ENCODE data around the gene ARL15.

The ARL15 gene

DNA sequence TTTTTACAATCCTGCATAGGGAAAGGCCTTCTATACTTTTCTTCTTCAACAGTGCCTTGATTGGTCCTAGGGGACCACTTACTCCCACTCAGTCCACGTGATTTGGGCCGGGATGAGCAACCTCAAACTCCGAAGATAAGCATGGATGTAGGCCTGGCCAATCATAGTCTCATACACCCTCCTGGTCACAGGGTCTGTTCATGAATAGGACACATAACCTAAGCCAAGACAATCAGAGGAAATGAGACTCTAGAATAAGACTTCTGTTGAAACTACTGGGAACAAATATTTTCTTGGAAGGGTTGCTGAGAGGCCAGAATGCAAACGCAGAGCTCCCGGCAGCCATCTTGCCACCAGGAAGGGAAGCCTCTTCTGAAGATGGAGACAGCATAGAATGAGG, 68.1 kb downstream of the ARL15 start:
- H3K4me3 ChIP-seq: no peak overlapping the region
- TF ChIP-seq EZH2 (IDR thresholded peaks at IDR 0.05): no peak
- no peak for TF ChIP-seq FOXP2 (optimal IDR thresholded peaks at IDR 0.05; ENCODE audit: control extremely low read depth, extremely low read length, insufficient read depth)
- no peak for TF ChIP-seq POLR2AphosphoS5 (IDR thresholded peaks at IDR 0.05; ENCODE audit: borderline replicate concordance, low read depth, low read length)
- H3K9me3 ChIP-seq (ENCODE audit: low read depth, low read length): no peaks in the 10 kb centered on the region
- H3K36me3 ChIP-seq (ENCODE audit: insufficient read depth, low read length): no peaks in the 10 kb centered on the region
- H3K27ac ChIP-seq: no peak overlapping the region
- no peak for DNase-seq (ENCODE audit: low read depth, low spot score)
- no peak overlapping the region for H3K9ac ChIP-seq (ENCODE audit: insufficient read length)

DNA sequence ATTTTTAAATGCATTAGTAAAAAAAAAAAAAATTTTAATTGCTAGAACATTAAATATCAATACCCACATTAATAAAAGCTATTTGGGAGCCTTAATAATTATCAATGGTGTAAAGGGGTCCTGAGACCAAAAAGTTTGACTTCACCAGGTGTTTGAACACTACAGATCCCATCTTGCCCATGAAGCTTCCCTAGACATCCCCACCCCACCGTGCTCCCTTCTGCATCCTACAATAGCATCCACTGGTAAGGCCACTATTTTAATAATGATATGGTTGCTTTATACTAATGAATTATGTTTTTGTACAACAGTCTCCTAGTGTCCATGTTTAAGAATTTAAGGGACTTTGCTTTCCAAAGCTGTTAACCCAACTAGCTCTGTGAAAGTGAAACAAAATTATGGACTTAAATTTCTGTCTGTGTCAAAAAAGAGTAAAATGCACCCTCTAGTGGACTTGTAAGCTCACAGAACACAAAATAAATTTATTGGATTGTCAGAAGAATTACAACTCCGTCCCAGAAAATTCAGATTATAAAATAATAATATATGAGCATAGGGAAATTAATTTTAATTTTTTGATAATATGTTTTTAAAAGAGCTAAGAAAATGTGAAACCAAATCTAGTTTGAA, 76.0 kb downstream of the ARL15 start:
- Histone ChIP-seq H3K27ac (no peak overlapping the region), H3K36me3 (ENCODE audit: insufficient read depth, low read length) (no peaks in the 10 kb centered on the region), H3K9me3 (ENCODE audit: low read depth, low read length) (no peaks in the 10 kb centered on the region), H3K4me3 (no peak overlapping the region), H3K9ac (ENCODE audit: insufficient read length) (no peak overlapping the region)
- TF ChIP-seq EZH2 (IDR thresholded peaks at IDR 0.05) (no peak), POLR2AphosphoS5 (IDR thresholded peaks at IDR 0.05; ENCODE audit: borderline replicate concordance, low read depth, low read length) (no peak), FOXP2 (optimal IDR thresholded peaks at IDR 0.05; ENCODE audit: control extremely low read depth, extremely low read length, insufficient read depth) (no peak)
- no peak for DNase-seq (ENCODE audit: low read depth, low spot score)

DNA sequence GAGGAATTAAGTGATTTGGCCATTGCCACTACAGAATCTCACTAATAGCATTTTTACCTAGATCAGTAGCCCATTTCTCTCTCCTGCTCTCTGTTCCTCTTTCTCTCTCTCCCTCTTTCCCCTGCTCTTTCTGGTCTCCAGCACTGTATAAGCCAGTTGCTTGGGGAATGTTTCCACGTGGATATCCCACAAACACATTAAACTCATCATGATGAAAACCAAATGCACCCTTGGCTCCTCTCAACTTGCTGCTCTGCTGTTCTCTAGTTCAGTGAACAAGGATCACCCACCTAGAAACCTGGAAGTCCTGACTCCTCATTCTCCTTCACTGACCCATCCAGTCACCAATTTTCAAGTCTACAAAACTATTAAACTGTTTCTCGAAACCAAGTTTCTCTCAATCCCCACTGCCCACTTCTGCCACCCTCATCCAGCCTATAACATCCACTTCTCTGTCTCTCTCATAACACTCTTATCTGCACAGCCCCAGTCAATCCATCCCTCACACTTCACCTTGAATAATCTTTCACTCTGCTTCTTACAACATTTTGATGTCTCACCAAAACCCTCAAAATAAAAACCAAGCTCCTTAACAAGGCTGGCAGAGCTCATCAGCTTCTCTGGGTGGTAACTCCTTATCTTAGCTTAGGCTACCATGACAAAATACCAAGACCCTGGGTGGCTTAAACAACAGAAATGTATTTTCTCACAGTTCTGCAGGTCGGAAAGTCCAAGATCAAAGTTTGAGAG, 79.3 kb downstream of the ARL15 start:
- H3K9ac ChIP-seq (ENCODE audit: insufficient read length): no peak overlapping the region
- no peak for DNase-seq (ENCODE audit: low read depth, low spot score)
- H3K27ac ChIP-seq: no peak overlapping the region
- no peaks in the 10 kb centered on the region for H3K9me3 ChIP-seq (ENCODE audit: low read depth, low read length)
- TF ChIP-seq POLR2AphosphoS5 (IDR thresholded peaks at IDR 0.05; ENCODE audit: borderline replicate concordance, low read depth, low read length) (no peak), EZH2 (IDR thresholded peaks at IDR 0.05) (no peak), FOXP2 (optimal IDR thresholded peaks at IDR 0.05; ENCODE audit: control extremely low read depth, extremely low read length, insufficient read depth) (no peak)
- H3K4me3 ChIP-seq: no peak overlapping the region
- H3K36me3 ChIP-seq (ENCODE audit: insufficient read depth, low read length): no peaks in the 10 kb centered on the region

DNA sequence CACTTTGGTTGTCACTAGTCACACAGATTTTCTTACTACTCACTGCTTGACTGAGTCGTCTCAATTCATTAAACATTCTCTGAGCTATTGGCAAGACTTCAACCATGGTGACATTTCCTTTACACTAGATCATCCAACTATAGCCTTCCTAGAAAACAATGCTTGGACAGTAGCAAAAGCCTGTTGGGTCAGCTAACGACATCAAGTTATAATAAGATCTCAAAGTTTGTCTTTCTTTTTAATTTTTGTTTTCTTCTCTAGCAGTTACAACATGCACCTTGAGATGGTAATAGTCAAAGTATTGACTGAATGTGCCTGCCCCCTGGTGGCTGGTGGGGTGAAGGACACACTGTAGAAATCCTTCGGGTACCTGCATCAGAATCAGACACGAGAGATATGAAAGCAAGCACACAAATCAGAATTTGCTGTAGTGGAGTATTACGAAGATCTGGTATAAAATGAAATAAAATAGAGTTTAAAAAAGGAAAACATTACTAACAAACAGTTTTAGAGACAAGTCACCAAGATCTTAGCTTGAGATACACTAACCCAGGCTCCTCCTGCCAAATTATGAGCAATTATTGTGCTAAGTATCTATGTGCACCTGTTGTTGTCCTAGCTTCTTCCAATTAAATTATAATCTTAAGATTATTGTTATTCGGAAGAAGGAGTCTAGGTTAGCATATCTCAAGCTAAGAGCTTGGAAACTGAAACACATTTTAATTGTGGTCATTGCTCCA, 81.2 kb downstream of the ARL15 start:
- DNase-seq (ENCODE audit: low read depth, low spot score): no peak
- H3K9me3 ChIP-seq (ENCODE audit: low read depth, low read length): no peaks in the 10 kb centered on the region

DNA sequence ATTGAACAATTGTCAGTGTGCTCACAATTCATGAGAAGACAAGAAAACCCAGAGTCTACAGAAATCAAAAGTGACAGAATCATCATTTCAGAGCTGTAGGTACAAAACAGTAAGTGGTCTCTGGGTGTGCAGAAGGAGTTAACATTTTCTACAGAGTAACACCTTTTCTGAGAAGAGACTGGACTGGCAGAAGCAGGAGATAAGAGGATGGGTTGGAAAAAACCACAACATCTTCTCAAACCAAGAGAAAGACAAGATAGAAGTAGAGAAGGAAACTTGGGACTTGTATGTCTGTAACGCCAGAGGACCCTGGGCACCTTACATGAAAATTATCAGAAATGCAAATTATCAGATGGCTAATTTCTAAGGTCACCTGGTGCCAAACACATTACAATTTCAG, 82.6 kb downstream of the ARL15 start:
- no peaks in the 10 kb centered on the region for H3K9me3 ChIP-seq (ENCODE audit: low read depth, low read length)
- H3K27ac ChIP-seq: no peak overlapping the region
- H3K4me3 ChIP-seq: no peak overlapping the region
- TF ChIP-seq FOXP2 (optimal IDR thresholded peaks at IDR 0.05; ENCODE audit: control extremely low read depth, extremely low read length, insufficient read depth) (no peak), POLR2AphosphoS5 (IDR thresholded peaks at IDR 0.05; ENCODE audit: borderline replicate concordance, low read depth, low read length) (no peak), EZH2 (IDR thresholded peaks at IDR 0.05) (no peak)
- H3K9ac ChIP-seq (ENCODE audit: insufficient read length): no peak overlapping the region
- no peak for DNase-seq (ENCODE audit: low read depth, low spot score)
- H3K36me3 ChIP-seq (ENCODE audit: insufficient read depth, low read length): no peaks in the 10 kb centered on the region

More for the DNA sequence above, 81.2 kb downstream of the ARL15 start:
- no peak for TF ChIP-seq FOXP2 (optimal IDR thresholded peaks at IDR 0.05; ENCODE audit: control extremely low read depth, extremely low read length, insufficient read depth)
- TF ChIP-seq POLR2AphosphoS5 (IDR thresholded peaks at IDR 0.05; ENCODE audit: borderline replicate concordance, low read depth, low read length): no peak
- H3K27ac ChIP-seq: no peak overlapping the region
- no peak overlapping the region for H3K9ac ChIP-seq (ENCODE audit: insufficient read length)
- H3K36me3 ChIP-seq (ENCODE audit: insufficient read depth, low read length): no peaks in the 10 kb centered on the region
- H3K4me3 ChIP-seq: no peak overlapping the region

DNA sequence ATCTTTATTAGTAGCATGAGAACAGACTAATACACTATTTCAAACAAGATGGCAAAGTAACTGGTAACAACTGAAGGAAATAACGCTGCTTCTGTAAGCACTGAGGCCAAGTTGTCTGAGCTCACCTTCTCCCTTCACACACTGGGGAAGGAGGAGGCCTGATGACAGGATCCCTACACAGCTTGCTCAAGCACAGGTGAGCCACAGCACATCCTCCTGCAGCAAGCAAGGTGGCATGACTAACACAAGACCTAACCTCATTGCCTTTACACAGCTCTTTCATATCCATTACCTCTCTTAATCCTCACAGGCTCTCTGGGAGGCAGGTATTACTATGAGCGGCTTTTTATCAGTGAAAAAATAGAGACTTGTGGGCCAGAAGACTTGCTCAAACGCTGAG, 83.3 kb downstream of the ARL15 start:
- Histone ChIP-seq H3K36me3 (ENCODE audit: insufficient read depth, low read length) (no peaks in the 10 kb centered on the region), H3K9me3 (ENCODE audit: low read depth, low read length) (no peaks in the 10 kb centered on the region), H3K27ac (no peak overlapping the region), H3K4me3 (no peak overlapping the region), H3K9ac (ENCODE audit: insufficient read length) (no peak overlapping the region)
- TF ChIP-seq FOXP2 (optimal IDR thresholded peaks at IDR 0.05; ENCODE audit: control extremely low read depth, extremely low read length, insufficient read depth) (no peak), POLR2AphosphoS5 (IDR thresholded peaks at IDR 0.05; ENCODE audit: borderline replicate concordance, low read depth, low read length) (no peak), EZH2 (IDR thresholded peaks at IDR 0.05) (no peak)
- no peak for DNase-seq (ENCODE audit: low read depth, low spot score)

DNA sequence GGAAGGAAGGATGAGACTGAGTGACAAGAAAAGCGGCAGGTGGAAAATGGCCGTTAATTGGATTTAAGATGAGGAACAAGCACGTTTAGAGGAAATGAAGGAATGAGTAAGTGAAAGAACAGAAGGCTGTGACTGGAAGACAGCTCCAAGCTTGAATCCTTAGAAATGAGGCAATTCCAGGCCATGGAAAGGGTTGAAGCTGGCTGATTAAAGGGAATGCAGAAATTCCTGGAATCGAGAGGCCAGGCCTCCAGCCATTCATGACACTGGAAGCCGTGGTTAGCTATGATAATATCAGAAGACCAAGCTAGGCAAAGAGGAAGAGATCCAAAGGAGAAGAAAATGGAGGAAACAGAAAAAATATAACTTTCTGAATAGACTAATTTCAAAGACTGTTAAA, 84.2 kb downstream of the ARL15 start:
- Histone ChIP-seq H3K4me3 (no peak overlapping the region), H3K9ac (ENCODE audit: insufficient read length) (no peak overlapping the region), H3K27ac (no peak overlapping the region), H3K9me3 (ENCODE audit: low read depth, low read length) (no peaks in the 10 kb centered on the region), H3K36me3 (ENCODE audit: insufficient read depth, low read length) (no peaks in the 10 kb centered on the region)
- no peak for DNase-seq (ENCODE audit: low read depth, low spot score)
- TF ChIP-seq EZH2 (IDR thresholded peaks at IDR 0.05) (no peak), POLR2AphosphoS5 (IDR thresholded peaks at IDR 0.05; ENCODE audit: borderline replicate concordance, low read depth, low read length) (no peak), FOXP2 (optimal IDR thresholded peaks at IDR 0.05; ENCODE audit: control extremely low read depth, extremely low read length, insufficient read depth) (no peak)

DNA sequence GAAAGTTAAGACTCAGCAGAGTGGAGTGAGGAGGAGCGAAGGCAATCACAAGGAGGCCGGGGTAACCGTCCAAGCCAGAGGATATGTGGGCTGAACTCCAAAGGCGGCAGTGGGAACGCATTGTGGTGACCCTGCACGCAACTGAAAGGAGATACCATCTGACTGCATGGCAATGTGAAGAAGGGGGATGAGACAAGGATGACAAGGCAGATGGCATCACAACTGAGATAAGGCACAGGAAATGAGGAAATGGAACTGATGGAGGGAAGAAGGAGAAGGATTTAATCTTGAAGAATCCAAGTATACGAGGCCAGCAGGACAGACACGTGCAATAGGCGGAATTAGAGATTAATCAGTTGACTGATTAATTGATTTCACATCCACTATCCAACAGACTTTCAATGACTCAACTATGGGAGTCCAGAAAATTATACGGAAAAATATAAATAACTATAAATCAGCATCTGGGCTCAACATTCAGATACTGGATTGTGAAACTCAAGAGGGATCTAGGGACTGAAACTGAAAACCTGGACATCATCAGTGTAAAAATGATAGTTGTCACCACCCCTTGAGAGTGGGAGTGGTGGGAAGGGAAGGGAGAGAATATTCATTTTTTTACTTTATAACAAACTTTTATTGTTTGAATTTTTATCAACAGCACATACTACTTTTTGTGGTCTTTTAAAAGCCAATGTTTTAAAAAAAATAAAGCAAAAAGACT, 86.1 kb downstream of the ARL15 start:
- Histone ChIP-seq H3K9ac (ENCODE audit: insufficient read length) (no peak overlapping the region), H3K9me3 (ENCODE audit: low read depth, low read length) (no peaks in the 10 kb centered on the region), H3K36me3 (ENCODE audit: insufficient read depth, low read length) (no peaks in the 10 kb centered on the region), H3K27ac (no peak overlapping the region), H3K4me3 (no peak overlapping the region)
- TF ChIP-seq POLR2AphosphoS5 (IDR thresholded peaks at IDR 0.05; ENCODE audit: borderline replicate concordance, low read depth, low read length) (no peak), EZH2 (IDR thresholded peaks at IDR 0.05) (no peak), FOXP2 (optimal IDR thresholded peaks at IDR 0.05; ENCODE audit: control extremely low read depth, extremely low read length, insufficient read depth) (no peak)
- DNase-seq (ENCODE audit: low read depth, low spot score): no peak
